B cell (primary cell): ENCODE results near the gene AOPEP.

ENCODE experiments used
- CTCF ChIP-seq: fragments of 200-600 bp; IDR thresholded peaks from one replicate; pipeline ENCODE4 v1.8.0; 2022; ENCODE audit warnings: antibody characterized with exemption, mild to moderate bottlenecking
- EZH2 ChIP-seq: IDR thresholded peaks from 2 replicates; pipeline ENCODE4 v1.6.1; 2012; ENCODE audit warnings: borderline replicate concordance, low read depth, mild to moderate bottlenecking, moderate library complexity, low read length; ENCODE audit not compliant: insufficient read depth, poor library complexity, severe bottlenecking

DNA sequence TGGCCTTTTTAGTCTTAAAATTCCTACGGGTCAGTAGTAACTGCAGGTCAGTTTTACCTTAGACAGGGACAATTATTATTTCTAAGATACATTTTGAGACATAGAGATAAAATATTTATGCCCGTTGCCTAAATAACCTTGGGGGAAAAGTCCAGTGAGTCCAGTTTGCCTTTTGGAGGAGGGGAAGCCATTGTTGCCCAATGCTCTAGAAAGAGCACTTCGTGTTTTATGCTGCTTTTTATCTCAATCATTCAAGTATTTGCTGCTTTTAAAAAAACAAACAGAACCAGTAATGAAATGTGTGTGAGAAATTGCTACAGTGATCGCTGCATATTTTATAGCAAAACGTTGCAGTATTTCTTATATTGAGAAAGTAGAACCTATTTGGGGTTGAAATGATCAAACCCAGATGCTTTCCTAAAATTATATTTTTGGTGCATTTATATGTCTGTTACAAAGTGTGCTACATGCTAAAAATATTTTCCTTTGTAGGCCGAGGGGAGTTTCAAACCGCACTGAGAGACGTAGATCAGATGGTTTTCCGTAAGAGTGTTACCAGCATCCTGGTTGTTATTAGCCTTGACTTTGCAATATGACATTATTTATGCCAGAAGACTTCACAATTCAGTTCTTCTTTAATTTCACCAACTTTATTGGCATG, 266.8 kb downstream of the AOPEP start:
- TF ChIP-seq CTCF (no peak), EZH2 (no peak)
